Measurements from ENCODE around the gene PAX8.

DNA sequence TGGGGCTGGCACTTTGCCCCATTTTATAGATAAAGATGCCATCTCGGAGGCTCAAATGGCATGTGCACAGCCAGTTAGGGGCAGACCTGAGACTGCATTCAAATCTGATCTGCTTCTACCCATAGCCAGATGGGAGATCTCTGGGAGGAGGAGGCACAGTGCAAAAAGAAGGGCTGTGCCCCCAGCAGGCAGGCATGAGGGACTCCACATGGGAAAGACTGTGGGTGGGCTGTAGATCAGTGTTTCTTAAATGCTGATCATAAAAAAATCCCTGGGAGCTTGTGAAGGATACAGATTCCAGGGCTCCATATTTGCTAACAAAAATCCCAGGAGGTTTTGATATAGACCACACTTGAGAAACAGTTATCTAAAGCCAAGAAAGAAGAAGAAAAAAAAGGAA lies 15.2 kb downstream of the PAX8 start:
- TF ChIP-seq EZH2 (IDR thresholded peaks at IDR 0.05): no peak
- TF ChIP-seq POLR2AphosphoS5 (IDR thresholded peaks at IDR 0.05; ENCODE audit: borderline replicate concordance, low read depth, low read length): no peak
- no peak for TF ChIP-seq FOXP2 (optimal IDR thresholded peaks at IDR 0.05; ENCODE audit: control extremely low read depth, extremely low read length, insufficient read depth)

Measured in SK-N-MC (cell line).